OCI-LY3 (cell line): ENCODE data around the gene ARHGDIB.

ENCODE experiments used
- CTCF ChIP-seq: fragments of 200-600, 300-600 bp; sonication (generic); IDR thresholded peaks from 2 replicates; pipeline ENCODE4 v1.5.1; 2014; ENCODE audit warnings: antibody characterized with exemption, low read length, low read depth
- EZH2phosphoT487 ChIP-seq: fragments of 200-600 bp; shearing (Covaris generic); IDR thresholded peaks from 2 replicates; pipeline ENCODE4 v1.6.1; 2018; ENCODE audit warnings: antibody characterized with exemption, mixed run types, low read depth

- TF ChIP-seq CTCF (no peak), EZH2phosphoT487 (no peak)
Observed at GRCh38 chr12:14999695-15000365, 38.4 kb upstream of the ARHGDIB start.
